Effector memory CD8-positive, alpha-beta T cell (primary cell): Measurements from ENCODE around the gene SPHKAP.

Experiments used
- ATAC-seq: fragments of 150-1000 bp; cut with Tn5 transposase; replicated peaks from 2 replicates; pipeline ENCODE4 v1.10.0; 2021; ENCODE audit warnings: mild to moderate bottlenecking, moderate library complexity
- DNase-seq, 3 experiments: peaks; one replicate each; pipeline ENCODE4 v3.0.0; 2021
- H3K27ac Mint-ChIP-seq, 2 donors: one replicate each; pipeline ENCODE4 v1.8.0; 2022; ENCODE audit warnings: mild to moderate bottlenecking in 2 of 2, mixed read lengths in 2 of 2, moderate library complexity in 2 of 2
- H3K27me3 Mint-ChIP-seq, 2 donors: one replicate each; pipeline ENCODE4 v1.8.0; 2022; ENCODE audit warnings: mixed read lengths in 2 of 2
- H3K36me3 Mint-ChIP-seq: one replicate; pipeline ENCODE4 v1.8.0; 2022; ENCODE audit warnings: mild to moderate bottlenecking, moderate library complexity, mixed read lengths; ENCODE audit not compliant: insufficient read depth
- H3K4me1 Mint-ChIP-seq, 2 donors: one replicate each; pipeline ENCODE4 v1.8.0; 2022; ENCODE audit warnings: low read depth in 2 of 2, mixed read lengths in 2 of 2
- H3K4me3 Mint-ChIP-seq, 2 donors: one replicate each; pipeline ENCODE4 v1.8.0; 2022; ENCODE audit warnings: mild to moderate bottlenecking in 2 of 2, mixed read lengths in 2 of 2, moderate library complexity in 2 of 2
- H3K9me3 Mint-ChIP-seq, 2 donors: one replicate each; pipeline ENCODE4 v1.8.0; 2022; ENCODE audit warnings: mixed read lengths in 2 of 2

Gene SPHKAP

GRCh38 chr2:228039752-228040534 lies 141.5 kb downstream of the SPHKAP start:
- ATAC-seq (no peak), DNase-seq (no peak)
- no peak overlapping the region for H3K4me3 Mint-ChIP-seq
- no peaks in the 10 kb centered on the region for H3K4me1 Mint-ChIP-seq
- H3K9me3 Mint-ChIP-seq, result peaks cover 5 to 6% of the 10 kb centered on the region in 2 donors
- no peaks in the 10 kb centered on the region for H3K36me3 Mint-ChIP-seq
- H3K27me3 Mint-ChIP-seq, result no peaks in the 10 kb centered on the region
- H3K27ac Mint-ChIP-seq, result no peak overlapping the region

- Mint-ChIP-seq H3K4me1 (no peaks in the 10 kb centered on the region), H3K4me3 (no peak overlapping the region), H3K36me3 (no peaks in the 10 kb centered on the region), H3K27me3 (no peaks in the 10 kb centered on the region), H3K27ac (no peak overlapping the region), H3K9me3 (peaks cover 5 to 7% of the 10 kb centered on the region in 2 donors)
- DNase-seq, result no peak
- ATAC-seq, result no peak
These were observed 142.5 kb downstream of the SPHKAP start for GRCh38 chr2:228038967-228039366.

GRCh38 chr2:228037915-228038314 lies 143.6 kb downstream of the SPHKAP start:
- peaks cover 0 to 3% of the 10 kb centered on the region in 2 donors for H3K4me1 Mint-ChIP-seq
- H3K4me3 Mint-ChIP-seq, result no peak overlapping the region
- H3K9me3 Mint-ChIP-seq, result peaks cover 7 to 13% of the 10 kb centered on the region in 2 donors
- ATAC-seq, result no peak
- no peaks in the 10 kb centered on the region for H3K27me3 Mint-ChIP-seq
- H3K36me3 Mint-ChIP-seq, result peaks cover under 1% of the 10 kb centered on the region
- no peak for DNase-seq
- H3K27ac Mint-ChIP-seq, result no peak overlapping the region

- DNase-seq (no peak), ATAC-seq (no peak)
- H3K36me3 Mint-ChIP-seq, result no peaks in the 10 kb centered on the region
- H3K4me1 Mint-ChIP-seq, result no peaks in the 10 kb centered on the region
- no peak overlapping the region for H3K4me3 Mint-ChIP-seq
- H3K27me3 Mint-ChIP-seq, result peaks cover 0 to 8% of the 10 kb centered on the region in 2 donors
- H3K27ac Mint-ChIP-seq, result no peak overlapping the region
- H3K9me3 Mint-ChIP-seq, result peaks cover 5 to 26% of the 10 kb centered on the region in 2 donors
These were observed 157.9 kb downstream of the SPHKAP start for GRCh38 chr2:228023619-228024018.

GRCh38 chr2:228018311-228018710 lies 163.2 kb downstream of the SPHKAP start:
- Mint-ChIP-seq H3K9me3 (peaks cover 0 to 8% of the 10 kb centered on the region in 2 donors), H3K4me3 (no peak overlapping the region), H3K27me3 (no peaks in the 10 kb centered on the region), H3K36me3 (no peaks in the 10 kb centered on the region), H3K4me1 (no peaks in the 10 kb centered on the region), H3K27ac (no peak overlapping the region)
- ATAC-seq (no peak), DNase-seq (no peak)

- Mint-ChIP-seq H3K4me1 (no peaks in the 10 kb centered on the region), H3K27me3 (no peaks in the 10 kb centered on the region), H3K36me3 (no peaks in the 10 kb centered on the region), H3K27ac (no peak overlapping the region), H3K9me3 (peaks cover 0 to 8% of the 10 kb centered on the region in 2 donors), H3K4me3 (no peak overlapping the region)
- DNase-seq (no peak), ATAC-seq (no peak)
These were observed 163.7 kb downstream of the SPHKAP start for GRCh38 chr2:228017784-228018183.

- Mint-ChIP-seq H3K27me3 (no peaks in the 10 kb centered on the region), H3K4me3 (no peak overlapping the region), H3K4me1 (no peaks in the 10 kb centered on the region), H3K27ac (no peak overlapping the region), H3K36me3 (no peaks in the 10 kb centered on the region), H3K9me3 (peaks cover 0 to under 1% of the 10 kb centered on the region in 2 donors)
- ATAC-seq (no peak), DNase-seq (no peak)
These were observed 165.1 kb downstream of the SPHKAP start for GRCh38 chr2:228016402-228016801.

- H3K36me3 Mint-ChIP-seq, result no peaks in the 10 kb centered on the region
- no peak overlapping the region for H3K4me3 Mint-ChIP-seq
- no peaks in the 10 kb centered on the region for H3K4me1 Mint-ChIP-seq
- ATAC-seq, result no peak
- H3K27me3 Mint-ChIP-seq, result no peaks in the 10 kb centered on the region
- no peak overlapping the region for H3K27ac Mint-ChIP-seq
- no peak for DNase-seq
- H3K9me3 Mint-ChIP-seq, result no peaks in the 10 kb centered on the region
These were observed 165.7 kb downstream of the SPHKAP start for GRCh38 chr2:228015741-228016140.

- no peaks in the 10 kb centered on the region for H3K4me1 Mint-ChIP-seq
- no peak overlapping the region for H3K27ac Mint-ChIP-seq
- peaks cover 0 to 2% of the 10 kb centered on the region in 2 donors for H3K9me3 Mint-ChIP-seq
- no peaks in the 10 kb centered on the region for H3K36me3 Mint-ChIP-seq
- no peaks in the 10 kb centered on the region for H3K27me3 Mint-ChIP-seq
- no peak for ATAC-seq
- H3K4me3 Mint-ChIP-seq, result no peak overlapping the region
- no peak for DNase-seq
These were observed 185.1 kb downstream of the SPHKAP start for GRCh38 chr2:227996366-227996765.

- Mint-ChIP-seq H3K4me3 (no peak overlapping the region), H3K36me3 (no peaks in the 10 kb centered on the region), H3K9me3 (no peaks in the 10 kb centered on the region), H3K27me3 (no peaks in the 10 kb centered on the region), H3K27ac (no peak overlapping the region), H3K4me1 (no peaks in the 10 kb centered on the region)
- ATAC-seq, result no peak
- DNase-seq, result no peak
These were observed 190.6 kb downstream of the SPHKAP start for GRCh38 chr2:227990937-227991336.

GRCh38 chr2:227973241-227973640 lies 208.2 kb downstream of the SPHKAP start:
- peaks cover 0 to 4% of the 10 kb centered on the region in 2 donors for H3K9me3 Mint-ChIP-seq
- H3K27me3 Mint-ChIP-seq, result no peaks in the 10 kb centered on the region
- no peak for DNase-seq
- H3K36me3 Mint-ChIP-seq, result no peaks in the 10 kb centered on the region
- H3K4me3 Mint-ChIP-seq, result no peak overlapping the region
- H3K27ac Mint-ChIP-seq, result no peak overlapping the region
- no peak for ATAC-seq
- no peaks in the 10 kb centered on the region for H3K4me1 Mint-ChIP-seq

- ATAC-seq (no peak), DNase-seq (no peak)
- Mint-ChIP-seq H3K27ac (no peak overlapping the region), H3K4me3 (no peak overlapping the region), H3K4me1 (no peaks in the 10 kb centered on the region), H3K9me3 (peaks cover 2 to 11% of the 10 kb centered on the region in 2 donors), H3K36me3 (no peaks in the 10 kb centered on the region), H3K27me3 (peaks cover 0 to 13% of the 10 kb centered on the region in 2 donors)
These were observed 209.8 kb downstream of the SPHKAP start for GRCh38 chr2:227971619-227972230.

GRCh38 chr2:227960317-227960716 lies 221.2 kb downstream of the SPHKAP start:
- H3K36me3 Mint-ChIP-seq, result no peaks in the 10 kb centered on the region
- ATAC-seq, result no peak
- no peak overlapping the region for H3K4me3 Mint-ChIP-seq
- H3K9me3 Mint-ChIP-seq, result peaks cover 0 to 10% of the 10 kb centered on the region in 2 donors
- H3K27me3 Mint-ChIP-seq, result no peaks in the 10 kb centered on the region
- no peaks in the 10 kb centered on the region for H3K4me1 Mint-ChIP-seq
- no peak overlapping the region for H3K27ac Mint-ChIP-seq
- no peak for DNase-seq

- no peak overlapping the region for H3K27ac Mint-ChIP-seq
- no peak for ATAC-seq
- no peaks in the 10 kb centered on the region for H3K36me3 Mint-ChIP-seq
These were observed 238.5 kb downstream of the SPHKAP start for GRCh38 chr2:227942965-227943364.

More at GRCh38 chr2:227942965-227943364, 238.5 kb downstream of the SPHKAP start:
- H3K27me3 Mint-ChIP-seq, result peaks cover 0 to 10% of the 10 kb centered on the region in 2 donors
- H3K4me1 Mint-ChIP-seq, result no peaks in the 10 kb centered on the region
- H3K9me3 Mint-ChIP-seq, result peaks cover 0 to 3% of the 10 kb centered on the region in 2 donors
- no peak for DNase-seq
- no peak overlapping the region for H3K4me3 Mint-ChIP-seq
